Measurements from ENCODE around the gene IL24.

DNA sequence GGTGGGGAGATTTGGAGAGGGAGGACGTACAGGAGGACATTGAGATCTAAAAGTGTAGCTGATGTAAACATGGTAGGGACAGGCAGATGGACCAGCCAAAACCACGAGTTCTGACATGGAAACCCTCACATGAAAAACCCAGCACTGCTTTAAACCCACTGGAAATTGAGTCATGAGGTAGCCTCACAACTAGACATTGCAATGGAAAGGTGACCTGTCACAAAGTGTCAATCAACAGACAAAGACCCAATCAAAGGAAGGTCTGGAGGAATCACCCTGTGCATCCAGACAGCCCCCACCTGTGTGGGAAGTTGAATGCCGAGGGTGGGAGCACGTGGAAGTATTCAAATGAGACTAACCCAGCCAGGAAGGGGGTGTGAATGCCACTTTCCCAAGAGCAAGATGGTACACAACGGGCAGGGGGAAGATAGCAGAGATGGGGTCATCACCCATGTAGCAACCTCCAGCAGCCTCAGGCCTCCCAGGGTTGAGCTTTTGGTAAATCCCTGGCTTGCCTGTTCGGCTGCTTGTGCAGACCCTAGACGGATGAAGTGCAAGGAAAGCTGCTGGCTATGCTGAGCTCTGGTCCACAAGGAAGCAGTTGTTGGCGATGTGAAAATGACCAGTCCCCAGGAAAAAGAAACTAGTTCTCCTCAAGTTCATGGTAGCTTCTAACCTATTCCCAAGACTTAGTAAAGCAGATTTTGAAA is 18.9 kb downstream of the IL24 start:
- no peak for TF ChIP-seq POLR2A (IDR thresholded peaks at IDR 0.05)
- TF ChIP-seq, protein P1, sequence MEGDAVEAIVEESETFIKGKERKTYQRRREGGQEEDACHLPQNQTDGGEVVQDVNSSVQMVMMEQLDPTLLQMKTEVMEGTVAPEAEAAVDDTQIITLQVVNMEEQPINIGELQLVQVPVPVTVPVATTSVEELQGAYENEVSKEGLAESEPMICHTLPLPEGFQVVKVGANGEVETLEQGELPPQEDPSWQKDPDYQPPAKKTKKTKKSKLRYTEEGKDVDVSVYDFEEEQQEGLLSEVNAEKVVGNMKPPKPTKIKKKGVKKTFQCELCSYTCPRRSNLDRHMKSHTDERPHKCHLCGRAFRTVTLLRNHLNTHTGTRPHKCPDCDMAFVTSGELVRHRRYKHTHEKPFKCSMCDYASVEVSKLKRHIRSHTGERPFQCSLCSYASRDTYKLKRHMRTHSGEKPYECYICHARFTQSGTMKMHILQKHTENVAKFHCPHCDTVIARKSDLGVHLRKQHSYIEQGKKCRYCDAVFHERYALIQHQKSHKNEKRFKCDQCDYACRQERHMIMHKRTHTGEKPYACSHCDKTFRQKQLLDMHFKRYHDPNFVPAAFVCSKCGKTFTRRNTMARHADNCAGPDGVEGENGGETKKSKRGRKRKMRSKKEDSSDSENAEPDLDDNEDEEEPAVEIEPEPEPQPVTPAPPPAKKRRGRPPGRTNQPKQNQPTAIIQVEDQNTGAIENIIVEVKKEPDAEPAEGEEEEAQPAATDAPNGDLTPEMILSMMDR (IDR thresholded peaks at IDR 0.05) = no peak

Data from uterus (tissue), 2 donors.